DND-41 (cell line): ENCODE results near the gene PRKAR2A.

Experiments
- CTCF ChIP-seq: IDR thresholded peaks from 2 replicates; pipeline ENCODE4 v1.5.1; 2012; ENCODE audit warnings: borderline replicate concordance, low read length, moderate library complexity, mild to moderate bottlenecking; ENCODE audit not compliant: poor library complexity, severe bottlenecking; ENCODE audit errors: extremely low read depth
- EZH2 ChIP-seq: IDR thresholded peaks from 3 replicates; pipeline ENCODE4 v1.6.1; 2012; ENCODE audit warnings: borderline replicate concordance, low read depth, mild to moderate bottlenecking, moderate library complexity, low read length, inconsistent platforms; ENCODE audit not compliant: severe bottlenecking

- TF ChIP-seq CTCF (no peak), EZH2 (no peak)
Observed at GRCh38 chr3:48759071-48759470, 88.6 kb downstream of the PRKAR2A start.
